Measurements from ENCODE around the gene POMT1.

Gene POMT1

DNA sequence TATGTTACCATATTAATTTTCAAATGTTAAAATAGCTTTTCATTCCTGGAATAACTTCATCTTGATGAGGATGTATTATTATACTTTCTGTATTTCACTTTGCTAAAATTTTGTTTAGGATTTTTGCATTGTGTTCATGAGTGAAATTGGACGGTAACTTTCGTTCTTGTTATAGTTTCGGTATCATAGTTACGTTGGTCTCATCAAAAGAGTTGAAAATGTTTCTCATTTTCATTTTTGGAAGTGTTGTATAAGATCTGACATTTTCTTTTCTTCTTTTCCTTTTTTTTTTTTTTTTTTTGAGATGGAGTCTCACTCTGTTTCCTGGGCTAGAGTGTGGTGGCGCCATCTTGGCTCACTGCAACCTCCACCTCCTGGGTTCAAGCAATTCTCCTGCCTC lies 62.7 kb downstream of the POMT1 start:
- Histone ChIP-seq H3K36me3 (replicated peaks; ENCODE audit: insufficient read depth, low read length) (no peaks in the 10 kb centered on the region; the same call in 1 of the 2 replicates), H3K27me3 (replicated peaks; ENCODE audit: insufficient read depth, low read length) (no peaks in the 10 kb centered on the region), H3K4me2 (ENCODE audit: low read depth, low read length) (no peak overlapping the region), H3K4me1 (ENCODE audit: low read length) (no peaks in the 10 kb centered on the region), H3K9ac (ENCODE audit: low read length) (no peak overlapping the region), H3K4me3 (ENCODE audit: low read length) (no peak overlapping the region), H3K9me3 (replicated peaks; ENCODE audit: insufficient read depth, low read length) (no peaks in the 10 kb centered on the region), H3F3A (ENCODE audit: insufficient read depth, low read length) (no peaks in the 10 kb centered on the region), H3K79me2 (ENCODE audit: low read length) (no peaks in the 10 kb centered on the region), H2AFZ (ENCODE audit: low read length) (no peak overlapping the region), H3K27ac (ENCODE audit: low read length) (no peak overlapping the region), H3K9me2 (replicated peaks; ENCODE audit: insufficient read depth, low read length) (no peaks in the 10 kb centered on the region), H4K20me1 (ENCODE audit: insufficient read depth, low read length) (no peaks in the 10 kb centered on the region)
- TF ChIP-seq EZH2phosphoT487 (IDR thresholded peaks at IDR 0.05; ENCODE audit: low read length) (no peak), EZH2 (optimal IDR thresholded peaks at IDR 0.05; ENCODE audit: low read depth, low read length) (no peak)
- TF ChIP-seq, protein P1, sequence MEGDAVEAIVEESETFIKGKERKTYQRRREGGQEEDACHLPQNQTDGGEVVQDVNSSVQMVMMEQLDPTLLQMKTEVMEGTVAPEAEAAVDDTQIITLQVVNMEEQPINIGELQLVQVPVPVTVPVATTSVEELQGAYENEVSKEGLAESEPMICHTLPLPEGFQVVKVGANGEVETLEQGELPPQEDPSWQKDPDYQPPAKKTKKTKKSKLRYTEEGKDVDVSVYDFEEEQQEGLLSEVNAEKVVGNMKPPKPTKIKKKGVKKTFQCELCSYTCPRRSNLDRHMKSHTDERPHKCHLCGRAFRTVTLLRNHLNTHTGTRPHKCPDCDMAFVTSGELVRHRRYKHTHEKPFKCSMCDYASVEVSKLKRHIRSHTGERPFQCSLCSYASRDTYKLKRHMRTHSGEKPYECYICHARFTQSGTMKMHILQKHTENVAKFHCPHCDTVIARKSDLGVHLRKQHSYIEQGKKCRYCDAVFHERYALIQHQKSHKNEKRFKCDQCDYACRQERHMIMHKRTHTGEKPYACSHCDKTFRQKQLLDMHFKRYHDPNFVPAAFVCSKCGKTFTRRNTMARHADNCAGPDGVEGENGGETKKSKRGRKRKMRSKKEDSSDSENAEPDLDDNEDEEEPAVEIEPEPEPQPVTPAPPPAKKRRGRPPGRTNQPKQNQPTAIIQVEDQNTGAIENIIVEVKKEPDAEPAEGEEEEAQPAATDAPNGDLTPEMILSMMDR (IDR thresholded peaks at IDR 0.05; ENCODE audit: low read length) = no peak
- DNase-seq = peak; percentile 19

DNA sequence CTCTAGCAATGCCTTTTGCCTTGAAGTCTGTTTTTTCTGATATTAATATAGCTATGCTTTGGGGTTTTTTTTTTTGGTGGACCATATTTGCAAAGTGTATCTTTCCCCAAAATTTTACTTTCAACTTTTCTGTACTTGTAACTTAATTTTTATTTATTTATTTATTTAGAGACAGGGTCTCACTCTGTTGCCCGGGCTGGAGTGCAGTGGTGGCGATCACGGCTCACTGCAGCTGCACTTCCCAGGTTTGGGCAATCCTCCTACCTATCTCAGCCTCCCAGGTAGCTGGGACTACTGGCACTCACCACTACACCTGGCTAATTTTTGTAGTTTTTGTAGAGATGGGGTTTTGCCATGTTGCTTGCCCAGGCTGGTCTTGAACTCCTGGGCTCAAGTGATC lies 63.4 kb downstream of the POMT1 start:
- DNase-seq = no peak
- H3K27me3 ChIP-seq (replicated peaks; ENCODE audit: insufficient read depth, low read length) = no peaks in the 10 kb centered on the region
- TF ChIP-seq, protein P1 (IDR thresholded peaks at IDR 0.05; ENCODE audit: low read length) = no peak
- no peak for TF ChIP-seq EZH2 (optimal IDR thresholded peaks at IDR 0.05; ENCODE audit: low read depth, low read length)
- no peak for TF ChIP-seq EZH2phosphoT487 (IDR thresholded peaks at IDR 0.05; ENCODE audit: low read length)
- H3K9me3 ChIP-seq (replicated peaks; ENCODE audit: insufficient read depth, low read length) = no peaks in the 10 kb centered on the region
- H3K4me2 ChIP-seq (ENCODE audit: low read depth, low read length) = no peak overlapping the region
- H3K4me1 ChIP-seq (ENCODE audit: low read length) = no peaks in the 10 kb centered on the region
- no peaks in the 10 kb centered on the region for H3K79me2 ChIP-seq (ENCODE audit: low read length)
- H2AFZ ChIP-seq (ENCODE audit: low read length) = no peak overlapping the region
- no peak overlapping the region for H3K4me3 ChIP-seq (ENCODE audit: low read length)
- H3K9ac ChIP-seq (ENCODE audit: low read length) = no peak overlapping the region
- H3K27ac ChIP-seq (ENCODE audit: low read length) = no peak overlapping the region
- no peaks in the 10 kb centered on the region for H3F3A ChIP-seq (ENCODE audit: insufficient read depth, low read length)
- H3K36me3 ChIP-seq (replicated peaks; ENCODE audit: insufficient read depth, low read length) = no peaks in the 10 kb centered on the region; the same call in 1 of the 2 replicates
- no peaks in the 10 kb centered on the region for H4K20me1 ChIP-seq (ENCODE audit: insufficient read depth, low read length)
- H3K9me2 ChIP-seq (replicated peaks; ENCODE audit: insufficient read depth, low read length) = no peaks in the 10 kb centered on the region

DNA sequence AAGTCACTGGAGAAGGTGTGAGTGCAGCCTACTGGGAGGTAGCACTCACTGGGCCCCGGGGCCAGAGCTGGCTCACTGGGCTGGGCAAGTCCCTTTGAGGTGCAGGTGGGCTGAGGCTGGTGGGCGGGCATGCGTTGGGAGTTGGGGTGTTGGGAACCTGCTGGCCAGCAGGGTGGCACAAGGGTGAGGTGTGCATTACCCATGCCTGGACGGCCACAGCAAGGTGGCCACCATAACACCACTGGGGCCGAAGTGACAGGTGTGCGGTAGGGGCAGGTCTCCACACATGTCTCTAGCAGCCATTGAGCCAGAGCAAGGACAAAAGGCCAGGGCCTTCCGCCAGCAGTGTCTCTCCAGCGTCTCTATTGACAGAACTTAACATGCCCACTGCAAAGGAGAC lies 65.2 kb downstream of the POMT1 start:
- Histone ChIP-seq H2AFZ (ENCODE audit: low read length) (no peak overlapping the region), H3K79me2 (ENCODE audit: low read length) (no peaks in the 10 kb centered on the region), H4K20me1 (ENCODE audit: insufficient read depth, low read length) (no peaks in the 10 kb centered on the region), H3K9me3 (replicated peaks; ENCODE audit: insufficient read depth, low read length) (no peaks in the 10 kb centered on the region), H3K36me3 (replicated peaks; ENCODE audit: insufficient read depth, low read length) (no peaks in the 10 kb centered on the region; the same call in 1 of the 2 replicates), H3K9ac (ENCODE audit: low read length) (no peak overlapping the region), H3F3A (ENCODE audit: insufficient read depth, low read length) (no peaks in the 10 kb centered on the region), H3K27me3 (replicated peaks; ENCODE audit: insufficient read depth, low read length) (no peaks in the 10 kb centered on the region), H3K27ac (ENCODE audit: low read length) (no peak overlapping the region), H3K4me1 (ENCODE audit: low read length) (no peaks in the 10 kb centered on the region), H3K4me2 (ENCODE audit: low read depth, low read length) (no peak overlapping the region), H3K9me2 (replicated peaks; ENCODE audit: insufficient read depth, low read length) (no peaks in the 10 kb centered on the region), H3K4me3 (ENCODE audit: low read length) (no peak overlapping the region)
- no peak for TF ChIP-seq EZH2 (optimal IDR thresholded peaks at IDR 0.05; ENCODE audit: low read depth, low read length)
- no peak for TF ChIP-seq EZH2phosphoT487 (IDR thresholded peaks at IDR 0.05; ENCODE audit: low read length)
- TF ChIP-seq, protein P1 (IDR thresholded peaks at IDR 0.05; ENCODE audit: low read length) = no peak
- DNase-seq = no peak
